Measurements from ENCODE around the gene PSMG2. TPM values are rescaled to one million over a fixed set of nuclear protein-coding genes. Genes with fewer than 3 reads are reported as not detected.
"Not testable (repeated sequence)": the region's sequence is repeated elsewhere in the genome, so short reads cannot be mapped to it uniquely, and the experiment has no call there.

The PSMG2 gene
- total RNA-seq, 1 experiment from 2014 or later: 116 TPM

GRCh38 chr18:12750715-12751502 lies 48.1 kb downstream of the PSMG2 start:
- DNase-seq (ENCODE audit: low read depth, low spot score): no peak
- in situ Hi-C loops (cut with HindIII; ENCODE audit: low pct_unique_long_range_greater_than_20kb, low sequenced_read_pairs): no loop called here

GRCh38 chr18:12751503-12751884 lies 48.7 kb downstream of the PSMG2 start:
- DNase-seq (ENCODE audit: low read depth, low spot score): no peak
- in situ Hi-C loops (cut with HindIII; ENCODE audit: low pct_unique_long_range_greater_than_20kb, low sequenced_read_pairs): no loop called here

- in situ Hi-C loops (cut with HindIII; ENCODE audit: low pct_unique_long_range_greater_than_20kb, low sequenced_read_pairs): no loop called here
- DNase-seq (ENCODE audit: low read depth, low spot score): no peak
Measured at GRCh38 chr18:12751891-12752290, 49.0 kb downstream of the PSMG2 start.

GRCh38 chr18:12754511-12754910 lies 51.7 kb downstream of the PSMG2 start:
- in situ Hi-C loops (cut with HindIII; ENCODE audit: low pct_unique_long_range_greater_than_20kb, low sequenced_read_pairs): no loop called here
- DNase-seq (ENCODE audit: low read depth, low spot score): no peak

GRCh38 chr18:12755606-12756005 lies 52.8 kb downstream of the PSMG2 start:
- in situ Hi-C loops (cut with HindIII; ENCODE audit: low pct_unique_long_range_greater_than_20kb, low sequenced_read_pairs): not testable (repeated sequence)

GRCh38 chr18:12756619-12757239 lies 53.9 kb downstream of the PSMG2 start:
- in situ Hi-C loops (cut with HindIII; ENCODE audit: low pct_unique_long_range_greater_than_20kb, low sequenced_read_pairs); DNase-seq (ENCODE audit: low read depth, low spot score): not testable (repeated sequence)

More at GRCh38 chr18:12755606-12756005, 52.8 kb downstream of the PSMG2 start:
- DNase-seq (ENCODE audit: low read depth, low spot score): not testable (repeated sequence)

GRCh38 chr18:12758566-12758965 lies 55.7 kb downstream of the PSMG2 start:
- in situ Hi-C loops (cut with HindIII; ENCODE audit: low pct_unique_long_range_greater_than_20kb, low sequenced_read_pairs); DNase-seq (ENCODE audit: low read depth, low spot score): not testable (repeated sequence)

- in situ Hi-C loops (cut with HindIII; ENCODE audit: low pct_unique_long_range_greater_than_20kb, low sequenced_read_pairs): no loop called here
- no peak for DNase-seq (ENCODE audit: low read depth, low spot score)
Measured at GRCh38 chr18:12765126-12765525, 62.3 kb downstream of the PSMG2 start.

GRCh38 chr18:12765586-12765985 lies 62.7 kb downstream of the PSMG2 start:
- no peak for DNase-seq (ENCODE audit: low read depth, low spot score)
- in situ Hi-C loops (cut with HindIII; ENCODE audit: low pct_unique_long_range_greater_than_20kb, low sequenced_read_pairs): no loop called here

- peak; percentile 34 for DNase-seq (ENCODE audit: low read depth, low spot score)
- in situ Hi-C loops (cut with HindIII; ENCODE audit: low pct_unique_long_range_greater_than_20kb, low sequenced_read_pairs): no loop called here
Measured at GRCh38 chr18:12766986-12767433, 64.2 kb downstream of the PSMG2 start.

- DNase-seq (ENCODE audit: low read depth, low spot score): no peak
- in situ Hi-C loops (cut with HindIII; ENCODE audit: low pct_unique_long_range_greater_than_20kb, low sequenced_read_pairs): no loop called here
Measured at GRCh38 chr18:12767580-12768155, 64.8 kb downstream of the PSMG2 start.

GRCh38 chr18:12768625-12769024 lies 65.8 kb downstream of the PSMG2 start:
- in situ Hi-C loops (cut with HindIII; ENCODE audit: low pct_unique_long_range_greater_than_20kb, low sequenced_read_pairs): no loop called here
- DNase-seq (ENCODE audit: low read depth, low spot score): no peak

GRCh38 chr18:12769136-12769535 lies 66.3 kb downstream of the PSMG2 start:
- in situ Hi-C loops (cut with HindIII; ENCODE audit: low pct_unique_long_range_greater_than_20kb, low sequenced_read_pairs): no loop called here
- DNase-seq (ENCODE audit: low read depth, low spot score): no peak

GRCh38 chr18:12769644-12770440 lies 67.0 kb downstream of the PSMG2 start:
- DNase-seq (ENCODE audit: low read depth, low spot score): no peak
- in situ Hi-C loops (cut with HindIII; ENCODE audit: low pct_unique_long_range_greater_than_20kb, low sequenced_read_pairs): no loop called here

GRCh38 chr18:12770469-12771219 lies 67.8 kb downstream of the PSMG2 start:
- in situ Hi-C loops (cut with HindIII; ENCODE audit: low pct_unique_long_range_greater_than_20kb, low sequenced_read_pairs): no loop called here
- no peak for DNase-seq (ENCODE audit: low read depth, low spot score)

GRCh38 chr18:12772111-12772510 lies 69.3 kb downstream of the PSMG2 start:
- DNase-seq (ENCODE audit: low read depth, low spot score): no peak
- in situ Hi-C loops (cut with HindIII; ENCODE audit: low pct_unique_long_range_greater_than_20kb, low sequenced_read_pairs): no loop called here

GRCh38 chr18:12773369-12773768 lies 70.5 kb downstream of the PSMG2 start:
- no peak for DNase-seq (ENCODE audit: low read depth, low spot score)
- in situ Hi-C loops (cut with HindIII; ENCODE audit: low pct_unique_long_range_greater_than_20kb, low sequenced_read_pairs): no loop called here

Data from SK-MEL-5 (cell line).